ENCODE data around the gene FKBP3. TPM values are rescaled to one million over a fixed set of nuclear protein-coding genes. Genes with fewer than 3 reads are reported as not detected.

Gene FKBP3
- total RNA-seq, 2 experiments from 2014 or later, result 22.4 to 41.1 TPM

DNA sequence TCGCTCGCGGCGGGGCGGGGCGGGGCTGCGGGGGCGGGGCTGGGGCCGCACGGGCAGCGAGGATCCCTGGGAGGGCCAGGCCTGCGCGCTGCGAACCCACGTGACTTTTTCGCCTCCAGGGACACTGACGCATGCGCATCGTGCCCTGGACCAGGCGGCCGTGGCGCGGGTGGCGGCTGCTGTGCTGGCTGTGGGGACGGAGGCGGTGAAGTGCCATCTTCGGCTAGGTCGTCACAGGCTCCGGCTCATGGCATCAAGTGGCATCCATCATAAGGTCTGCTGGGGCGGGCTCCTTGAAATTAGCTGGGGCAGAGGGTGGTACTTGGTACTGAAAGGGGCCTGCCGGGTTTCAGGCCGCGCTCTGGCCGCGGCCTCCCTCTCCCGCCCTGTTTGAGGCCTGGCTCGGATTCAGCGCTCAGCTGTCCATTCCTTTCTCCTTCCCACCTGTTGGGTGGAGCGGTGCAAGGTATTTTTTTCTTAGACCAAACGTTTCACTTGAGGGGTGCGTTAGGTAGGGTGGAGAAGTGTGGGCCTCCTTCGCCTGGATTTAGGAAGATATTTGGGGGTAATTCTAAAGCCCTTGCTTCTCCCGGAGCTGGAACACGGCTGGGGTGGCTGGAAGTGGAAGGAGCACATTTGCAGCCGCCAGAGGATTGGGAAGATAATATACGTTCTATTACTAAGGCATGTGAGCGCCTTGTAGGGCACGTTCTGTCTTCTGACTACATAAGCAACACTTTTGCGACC lies 50.1 kb downstream of the FKBP3 start, which contains the start of gene PRPF39:
TSS of gene PRPF39 (plus strand) at position 141 of the 747 bp plus-strand sequence. CDS start 11,124 bp downstream, outside the sequence.
- Histone ChIP-seq H3K27ac (ENCODE audit: low read depth, low read length, poor library complexity, severe bottlenecking) (peak within 1 kb of the TSS; percentile 58), H3K36me3 (ENCODE audit: insufficient read depth, low read length) (peaks cover 25% of the 10 kb centered on the region), H3K9me2 (ENCODE audit: insufficient read depth, low read length) (no peaks in the 10 kb centered on the region), H3K4me3 (ENCODE audit: low read depth, low read length, poor library complexity, severe bottlenecking) (peak within 1 kb of the TSS; percentile 87), H3K9me3 (ENCODE audit: low read length) (no peaks in the 10 kb centered on the region), H3K4me2 (ENCODE audit: low read length) (peak within 1 kb of the TSS; percentile 85), H3K79me2 (ENCODE audit: insufficient read depth, low read depth, low read length) (peaks cover 51% of the 10 kb centered on the region), H3K4me1 (ENCODE audit: insufficient read depth, low read length, poor library complexity, severe bottlenecking) (peaks cover 37% of the 10 kb centered on the region), H4K20me1 (ENCODE audit: insufficient read depth, low read length) (peaks cover 16% of the 10 kb centered on the region; the same call in 1 of the 2 replicates), H2AFZ (ENCODE audit: low read length) (peak within 1 kb of the TSS; percentile 100)
- ChIA-PET POLR2A (interaction anchor here (1.0 to 2.0 kb wide), 11 partner anchors 11 to 187 kb away, joined by 3 to 6 read pairs (median 5); partner anchors contain the start of genes FANCM, FKBP3, KLHL28 and TOGARAM1), CTCF (ENCODE audit: unreplicated experiment) (interaction anchor here (0.9 kb wide), 1 partner anchor 122 kb away, joined by 3 read pairs; the partner anchor contains the start of genes KLHL28 and TOGARAM1)
- TF ChIP-seq, protein P1, sequence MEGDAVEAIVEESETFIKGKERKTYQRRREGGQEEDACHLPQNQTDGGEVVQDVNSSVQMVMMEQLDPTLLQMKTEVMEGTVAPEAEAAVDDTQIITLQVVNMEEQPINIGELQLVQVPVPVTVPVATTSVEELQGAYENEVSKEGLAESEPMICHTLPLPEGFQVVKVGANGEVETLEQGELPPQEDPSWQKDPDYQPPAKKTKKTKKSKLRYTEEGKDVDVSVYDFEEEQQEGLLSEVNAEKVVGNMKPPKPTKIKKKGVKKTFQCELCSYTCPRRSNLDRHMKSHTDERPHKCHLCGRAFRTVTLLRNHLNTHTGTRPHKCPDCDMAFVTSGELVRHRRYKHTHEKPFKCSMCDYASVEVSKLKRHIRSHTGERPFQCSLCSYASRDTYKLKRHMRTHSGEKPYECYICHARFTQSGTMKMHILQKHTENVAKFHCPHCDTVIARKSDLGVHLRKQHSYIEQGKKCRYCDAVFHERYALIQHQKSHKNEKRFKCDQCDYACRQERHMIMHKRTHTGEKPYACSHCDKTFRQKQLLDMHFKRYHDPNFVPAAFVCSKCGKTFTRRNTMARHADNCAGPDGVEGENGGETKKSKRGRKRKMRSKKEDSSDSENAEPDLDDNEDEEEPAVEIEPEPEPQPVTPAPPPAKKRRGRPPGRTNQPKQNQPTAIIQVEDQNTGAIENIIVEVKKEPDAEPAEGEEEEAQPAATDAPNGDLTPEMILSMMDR (conservative IDR thresholded peaks at IDR 0.05; ENCODE audit: low read length), result no peak
- TF ChIP-seq EZH2phosphoT487 (IDR thresholded peaks at IDR 0.05; ENCODE audit: borderline replicate concordance, low read depth, low read length), result no peak
- intact Hi-C loops (cut with micrococcal nuclease; ENCODE audit: unreplicated experiment), result loop anchor here (2.0 to 5.0 kb wide), 3 partner anchors 51 to 168 kb away; partner anchors contain the start of genes FANCM, FKBP3, MIS18BP1 and TOGARAM1
- BruUV-seq (replicated peaks), result TSS peak; percentile 56
- DNase-seq (ENCODE audit: low spot score), result peak; percentile 96

- Histone ChIP-seq H3K79me2 (ENCODE audit: insufficient read depth, low read depth, low read length) (peaks cover 45% of the 10 kb centered on the region), H3K9me2 (ENCODE audit: insufficient read depth, low read length) (no peaks in the 10 kb centered on the region), H3K36me3 (ENCODE audit: insufficient read depth, low read length) (peaks cover 19% of the 10 kb centered on the region), H3K9me3 (ENCODE audit: low read length) (no peaks in the 10 kb centered on the region), H3K27ac (ENCODE audit: low read depth, low read length, poor library complexity, severe bottlenecking) (peak overlapping the region; percentile 12), H3K4me2 (ENCODE audit: low read length) (peak overlapping the region; percentile 85), H2AFZ (ENCODE audit: low read length) (peak overlapping the region; percentile 100), H3K4me1 (ENCODE audit: insufficient read depth, low read length, poor library complexity, severe bottlenecking) (peaks cover 31% of the 10 kb centered on the region), H4K20me1 (ENCODE audit: insufficient read depth, low read length) (peaks cover 14% of the 10 kb centered on the region; the same call in 1 of the 2 replicates), H3K4me3 (ENCODE audit: low read depth, low read length, poor library complexity, severe bottlenecking) (peak overlapping the region; percentile 87)
- ChIA-PET POLR2A (interaction anchor here (0.6 to 1.6 kb wide), 7 partner anchors 11 to 57 kb away, joined by 3 to 6 read pairs (median 4); no protein-coding TSS in a partner anchor), CTCF (ENCODE audit: unreplicated experiment) (no interaction called here)
- no peak for DNase-seq (ENCODE audit: low spot score)
- no TSS peak for BruUV-seq (replicated peaks)
- no peak for TF ChIP-seq EZH2phosphoT487 (IDR thresholded peaks at IDR 0.05; ENCODE audit: borderline replicate concordance, low read depth, low read length)
- TF ChIP-seq, protein P1 (conservative IDR thresholded peaks at IDR 0.05; ENCODE audit: low read length), result no peak
- intact Hi-C loops (cut with micrococcal nuclease; ENCODE audit: unreplicated experiment), result loop anchor here (5.0 kb wide), 1 partner anchor 169 kb away; the partner anchor contains the start of gene MIS18BP1
These were observed 50.7 kb downstream of the FKBP3 start for GRCh38 chr14:45083617-45083975.

Data from OCI-LY7 (cell line).